ENCODE data around the gene MT4.

- TF ChIP-seq, protein P1, sequence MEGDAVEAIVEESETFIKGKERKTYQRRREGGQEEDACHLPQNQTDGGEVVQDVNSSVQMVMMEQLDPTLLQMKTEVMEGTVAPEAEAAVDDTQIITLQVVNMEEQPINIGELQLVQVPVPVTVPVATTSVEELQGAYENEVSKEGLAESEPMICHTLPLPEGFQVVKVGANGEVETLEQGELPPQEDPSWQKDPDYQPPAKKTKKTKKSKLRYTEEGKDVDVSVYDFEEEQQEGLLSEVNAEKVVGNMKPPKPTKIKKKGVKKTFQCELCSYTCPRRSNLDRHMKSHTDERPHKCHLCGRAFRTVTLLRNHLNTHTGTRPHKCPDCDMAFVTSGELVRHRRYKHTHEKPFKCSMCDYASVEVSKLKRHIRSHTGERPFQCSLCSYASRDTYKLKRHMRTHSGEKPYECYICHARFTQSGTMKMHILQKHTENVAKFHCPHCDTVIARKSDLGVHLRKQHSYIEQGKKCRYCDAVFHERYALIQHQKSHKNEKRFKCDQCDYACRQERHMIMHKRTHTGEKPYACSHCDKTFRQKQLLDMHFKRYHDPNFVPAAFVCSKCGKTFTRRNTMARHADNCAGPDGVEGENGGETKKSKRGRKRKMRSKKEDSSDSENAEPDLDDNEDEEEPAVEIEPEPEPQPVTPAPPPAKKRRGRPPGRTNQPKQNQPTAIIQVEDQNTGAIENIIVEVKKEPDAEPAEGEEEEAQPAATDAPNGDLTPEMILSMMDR (IDR thresholded peaks at IDR 0.05; ENCODE audit: low read length), result no peak
- TF ChIP-seq EZH2 (optimal IDR thresholded peaks at IDR 0.05; ENCODE audit: low read depth, low read length), result no peak
Measured at GRCh38 chr16:56538331-56538730, 26.5 kb upstream of the MT4 start.

All from MM.1S (cell line).